GM10266 (cell line): ENCODE data around the gene PNCK.
"Not testable (repeated sequence)": the region's sequence is repeated elsewhere in the genome, so short reads cannot be mapped to it uniquely, and the experiment has no call there.

Experiments used
- DNase-seq: peaks from one replicate; pipeline ENCODE4 v3.0.0; 2012; ENCODE audit errors: extremely low spot score
- CTCF ChIP-seq: IDR thresholded peaks from 2 replicates; pipeline ENCODE4 v1.5.1; 2012; ENCODE audit warnings: mild to moderate bottlenecking, low read depth; ENCODE audit not compliant: control insufficient read depth, insufficient read depth; ENCODE audit errors: missing control alignments

PNCK gene

GRCh38 chrX:153692003-153692402 is 18.4 kb upstream of the PNCK start:
- TF ChIP-seq CTCF = no peak
- no peak for DNase-seq

- DNase-seq = not testable (repeated sequence)
Observed at GRCh38 chrX:153691032-153691827, 17.6 kb upstream of the PNCK start.

DNA sequence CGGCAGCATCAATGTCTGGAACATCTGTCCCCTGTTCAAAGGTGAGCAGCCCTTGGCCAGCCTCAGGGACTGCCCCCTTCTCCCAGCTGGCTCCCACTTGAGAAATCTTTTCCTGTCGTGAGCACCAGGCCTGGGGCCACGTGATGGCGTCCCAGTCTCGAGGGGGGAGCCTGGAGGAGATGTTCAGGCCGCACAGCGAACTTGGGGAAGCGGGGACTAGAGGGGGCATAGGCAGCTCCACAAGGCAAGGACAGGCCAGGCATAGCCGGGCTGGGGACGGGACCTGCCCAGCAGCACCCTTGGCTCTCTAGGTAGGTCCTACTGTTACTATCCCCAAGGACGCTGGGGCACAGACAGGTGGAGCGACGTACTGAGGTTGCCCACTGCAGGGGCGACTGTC is 16.9 kb upstream of the PNCK start:
- no peak for DNase-seq
- no peak for TF ChIP-seq CTCF

- no peak for DNase-seq
Observed at GRCh38 chrX:153689654-153690465, 16.2 kb upstream of the PNCK start.

DNA sequence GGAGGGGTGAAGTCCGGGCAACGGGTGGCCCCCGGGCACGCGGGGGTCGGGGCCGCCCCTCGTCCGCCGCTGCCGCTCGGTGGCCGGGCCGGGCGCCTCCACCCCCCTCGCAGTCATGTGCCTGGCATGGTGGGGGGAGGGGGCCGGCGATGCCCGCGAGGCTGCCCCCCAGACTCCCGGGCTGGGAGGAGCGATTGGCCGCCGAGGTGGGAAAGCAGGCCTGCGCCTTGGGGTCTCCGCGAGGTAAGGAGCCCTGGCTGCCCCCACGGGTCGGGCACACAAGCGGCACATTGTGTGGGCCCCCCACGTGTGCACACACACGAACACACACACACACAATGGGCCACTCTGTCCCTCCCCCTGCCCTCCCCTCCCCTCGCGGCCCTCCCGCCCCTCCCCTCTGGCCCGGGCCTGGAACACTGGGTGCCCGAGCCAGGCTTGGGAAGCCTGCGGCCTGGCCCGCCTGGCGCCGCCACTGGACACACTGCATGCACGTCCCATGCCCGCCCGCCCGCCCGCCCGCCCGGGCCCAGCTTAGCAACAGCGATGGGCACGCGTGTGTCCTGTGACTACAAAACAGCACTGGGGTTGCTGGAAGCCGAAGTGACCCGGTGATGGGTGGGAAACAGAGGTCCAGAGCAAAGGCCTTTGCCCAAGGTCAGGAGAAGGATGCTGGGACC is 15.4 kb upstream of the PNCK start:
- no peak for TF ChIP-seq CTCF
- DNase-seq = no peak

More at GRCh38 chrX:153689654-153690465, 16.2 kb upstream of the PNCK start:
- no peak for TF ChIP-seq CTCF

GRCh38 chrX:153688506-153688905 is 14.9 kb upstream of the PNCK start:
- no peak for TF ChIP-seq CTCF
- no peak for DNase-seq

DNA sequence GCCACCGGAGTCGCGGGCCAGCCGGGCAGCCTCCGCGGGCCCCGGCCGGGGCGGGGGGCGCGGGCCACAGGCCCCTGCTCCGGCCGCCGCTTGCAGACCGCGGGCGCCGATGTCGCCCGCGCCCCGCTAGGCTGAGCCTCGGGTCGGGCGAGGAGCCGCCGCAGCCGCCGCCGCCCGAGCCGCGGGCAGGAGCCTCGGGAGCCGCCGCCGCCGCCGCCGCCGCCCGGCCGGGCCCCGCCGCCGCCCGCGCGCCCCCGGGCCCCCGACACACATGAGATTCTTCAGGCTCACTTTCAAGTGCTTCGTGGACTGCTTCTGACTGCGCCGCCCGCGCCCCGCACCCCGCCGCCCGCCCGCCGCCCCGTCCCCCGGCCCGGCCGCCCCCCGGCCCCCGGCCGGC is 14.5 kb upstream of the PNCK start:
- DNase-seq = no peak
- TF ChIP-seq CTCF = no peak
